ENCODE results near the gene NBPF1. TPM values are rescaled to one million over a fixed set of nuclear protein-coding genes. Genes with fewer than 3 reads are reported as not detected.
"Not testable (repeated sequence)": the region's sequence is repeated elsewhere in the genome, so short reads cannot be mapped to it uniquely, and the experiment has no call there.

Gene NBPF1
- total RNA-seq, 1 experiment from 2014 or later: 27.7 TPM

DNA sequence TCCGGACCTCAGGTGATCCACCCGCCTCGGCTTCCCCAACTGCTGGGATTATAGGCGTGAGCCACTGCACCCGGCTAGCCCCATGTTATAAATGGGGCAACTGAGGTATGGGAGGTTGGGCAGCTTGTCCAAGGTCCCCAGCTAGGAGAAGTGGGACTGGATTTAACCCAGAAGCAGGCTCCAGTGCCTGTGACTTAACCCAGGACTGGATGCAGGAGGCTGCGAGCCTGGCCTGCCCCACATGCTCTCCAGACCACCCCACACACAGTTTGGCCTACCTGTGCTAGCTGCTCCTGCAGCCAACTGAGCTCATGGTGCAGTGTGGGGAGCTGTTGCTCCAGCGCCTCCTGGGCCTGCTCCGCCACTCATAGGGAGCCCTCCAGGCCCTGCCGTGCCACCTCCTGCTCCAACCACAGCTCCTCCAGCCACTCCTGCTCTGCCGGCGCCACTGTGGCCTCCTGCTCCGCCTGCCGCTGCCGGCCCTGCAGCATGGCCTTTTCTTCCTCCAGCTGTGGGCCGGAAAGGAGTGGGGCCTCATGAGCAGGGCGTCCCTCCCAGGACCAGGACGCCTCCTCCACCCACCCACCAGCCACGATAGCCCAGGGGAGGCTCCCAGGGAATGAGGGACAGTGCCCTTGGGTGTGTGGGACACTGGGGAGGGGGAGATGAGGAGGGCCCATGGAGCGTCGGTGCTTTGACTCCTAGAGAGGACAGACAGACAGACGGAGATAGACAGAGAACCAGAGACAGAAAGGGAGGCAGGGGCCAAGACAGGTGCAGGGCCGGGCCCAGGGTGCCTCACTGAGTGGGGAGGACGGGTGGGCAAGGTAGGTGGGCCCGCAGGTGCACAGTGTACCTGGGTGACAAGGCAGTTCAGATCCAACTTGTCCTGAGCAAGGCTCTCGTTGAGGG is 12.4 kb upstream of the NBPF1 start:
- Histone ChIP-seq H3K4me2 (ENCODE audit: insufficient read depth, insufficient read length, low read length) (no peak overlapping the region), H3K79me2 (ENCODE audit: insufficient read depth, low read length) (no peaks in the 10 kb centered on the region), H3K4me1 (ENCODE audit: insufficient read depth, low read length) (no peaks in the 10 kb centered on the region), H2BK20ac (ENCODE audit: low read depth, low read length, poor library complexity, severe bottlenecking) (no peak overlapping the region), H3K23me2 (ENCODE audit: insufficient read length, low read depth, low read length, poor library complexity, severe bottlenecking) (no peaks in the 10 kb centered on the region), H3K9ac (ENCODE audit: extremely low read depth, insufficient read length, low read length) (no peak overlapping the region), H2BK12ac (ENCODE audit: insufficient read length, low read depth, low read length) (no peak overlapping the region), H4K8ac (replicated peaks; ENCODE audit: insufficient read length, low read depth, low read length) (no peak overlapping the region), H2BK120ac (ENCODE audit: low read depth, low read length, poor library complexity, severe bottlenecking) (no peak overlapping the region), H2AFZ (ENCODE audit: low read length) (no peak overlapping the region), H3K9me3 (ENCODE audit: control insufficient read depth, low read depth, low read length) (no peaks in the 10 kb centered on the region), H3K23ac (ENCODE audit: insufficient read length, low read depth, low read length) (no peak overlapping the region), H3K27ac (ENCODE audit: insufficient read length, low read depth, low read length) (no peak overlapping the region), H4K20me1 (ENCODE audit: control insufficient read depth, insufficient read depth, insufficient read length) (no peaks in the 10 kb centered on the region), H4K5ac (ENCODE audit: insufficient read length, low read depth, low read length) (no peak overlapping the region), H3K27me3 (ENCODE audit: insufficient read depth, low read length) (no peaks in the 10 kb centered on the region), H2BK5ac (ENCODE audit: insufficient read length, low read length) (no peak overlapping the region), H3K4ac (ENCODE audit: low read depth, low read length) (no peak overlapping the region), H3K56ac (ENCODE audit: insufficient read length, low read depth, low read length) (no peak overlapping the region), H3T11ph (ENCODE audit: low read length) (no peak overlapping the region), H4K91ac (ENCODE audit: insufficient read length, low read depth, low read length) (no peak overlapping the region), H2AK5ac (ENCODE audit: insufficient read length, low read length) (no peak overlapping the region), H3K79me1 (ENCODE audit: insufficient read depth, low read depth, low read length, poor library complexity, severe bottlenecking) (no peaks in the 10 kb centered on the region), H2BK15ac (ENCODE audit: low read depth, low read length) (no peak overlapping the region), H3K14ac (ENCODE audit: insufficient read depth, low read length) (no peak overlapping the region; the same call in 1 of the 2 replicates), H3K18ac (ENCODE audit: insufficient read length, low read depth, low read length) (no peak overlapping the region)
- TF ChIP-seq, protein P1, sequence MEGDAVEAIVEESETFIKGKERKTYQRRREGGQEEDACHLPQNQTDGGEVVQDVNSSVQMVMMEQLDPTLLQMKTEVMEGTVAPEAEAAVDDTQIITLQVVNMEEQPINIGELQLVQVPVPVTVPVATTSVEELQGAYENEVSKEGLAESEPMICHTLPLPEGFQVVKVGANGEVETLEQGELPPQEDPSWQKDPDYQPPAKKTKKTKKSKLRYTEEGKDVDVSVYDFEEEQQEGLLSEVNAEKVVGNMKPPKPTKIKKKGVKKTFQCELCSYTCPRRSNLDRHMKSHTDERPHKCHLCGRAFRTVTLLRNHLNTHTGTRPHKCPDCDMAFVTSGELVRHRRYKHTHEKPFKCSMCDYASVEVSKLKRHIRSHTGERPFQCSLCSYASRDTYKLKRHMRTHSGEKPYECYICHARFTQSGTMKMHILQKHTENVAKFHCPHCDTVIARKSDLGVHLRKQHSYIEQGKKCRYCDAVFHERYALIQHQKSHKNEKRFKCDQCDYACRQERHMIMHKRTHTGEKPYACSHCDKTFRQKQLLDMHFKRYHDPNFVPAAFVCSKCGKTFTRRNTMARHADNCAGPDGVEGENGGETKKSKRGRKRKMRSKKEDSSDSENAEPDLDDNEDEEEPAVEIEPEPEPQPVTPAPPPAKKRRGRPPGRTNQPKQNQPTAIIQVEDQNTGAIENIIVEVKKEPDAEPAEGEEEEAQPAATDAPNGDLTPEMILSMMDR (conservative IDR thresholded peaks at IDR 0.05): no peak
- Mint-ChIP-seq H3K4me3 (no peak overlapping the region), H3K27ac (peak overlapping the region in 2 of 3 experiments; percentile 1 to 6; a peak in 4 of 7 replicates), H3K27me3 (ENCODE audit: low read depth) (no peaks in the 10 kb centered on the region), H3K36me3 (ENCODE audit: insufficient read depth in 1 of 3, low read depth in 3 of 3) (peaks cover 22 to 52% (median 46%) of the 10 kb centered on the region in 3 experiments), H3K9me3 (no peaks in the 10 kb centered on the region; a peak in 1 of 5 replicates), H3K4me1 (no peaks in the 10 kb centered on the region; a peak in 1 of 4 replicates)
- DNase-seq: peak; percentile 62
- no CpG with 5 or more reads among the region's 25 CpGs for WGBS (ENCODE audit: extremely low coverage, insufficient read length, low lambda C conversion rate)

DNA sequence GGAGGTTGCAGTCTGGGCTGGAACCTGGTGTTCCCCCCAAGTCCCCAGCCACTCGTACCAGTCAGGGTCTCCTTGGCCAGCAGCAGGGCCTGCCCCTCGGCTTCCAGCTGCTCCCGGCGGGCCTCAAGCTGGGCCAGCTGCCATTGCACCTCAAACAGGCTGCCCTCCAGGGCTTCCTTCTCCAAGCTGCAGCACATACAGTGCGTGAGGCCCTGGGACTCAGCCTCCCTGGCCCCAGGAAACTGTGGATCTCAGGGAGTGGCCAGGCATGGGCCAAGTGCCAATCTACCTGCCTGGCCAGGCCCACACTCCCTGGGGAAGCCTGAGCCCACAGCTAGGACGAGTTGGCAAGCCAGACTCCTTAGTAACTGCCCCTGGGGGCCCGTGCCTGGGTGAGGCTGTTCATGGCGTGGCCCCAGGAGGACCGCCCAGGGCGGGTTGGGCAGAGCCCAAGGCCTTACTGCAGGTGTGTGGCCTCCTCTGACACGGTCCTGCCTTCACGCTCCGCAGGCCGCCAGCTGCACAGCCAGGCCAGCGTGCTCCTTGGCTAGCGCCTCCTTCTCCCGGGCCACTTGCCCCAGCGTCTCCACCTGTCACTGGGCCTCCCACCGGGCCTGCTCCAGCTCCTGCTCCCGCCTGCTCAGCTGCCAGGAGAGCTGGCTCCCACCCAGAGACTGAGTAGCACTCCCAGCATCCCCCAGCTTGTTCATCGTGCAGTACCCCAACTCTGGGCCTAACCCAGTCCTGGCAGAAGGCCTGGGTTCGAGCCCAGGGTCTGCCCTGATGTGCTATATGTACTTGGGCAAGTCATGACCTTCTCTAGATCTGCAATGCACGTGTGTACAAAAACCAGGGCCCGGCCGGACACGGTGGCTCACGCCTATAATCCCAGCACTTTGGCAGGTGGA is 10.7 kb upstream of the NBPF1 start:
- not testable (repeated sequence) for H3K4ac ChIP-seq (ENCODE audit: low read depth, low read length); H3K27ac ChIP-seq (ENCODE audit: insufficient read length, low read depth, low read length); H4K91ac ChIP-seq (ENCODE audit: insufficient read length, low read depth, low read length); H3K56ac ChIP-seq (ENCODE audit: insufficient read length, low read depth, low read length); H3K23me2 ChIP-seq (ENCODE audit: insufficient read length, low read depth, low read length, poor library complexity, severe bottlenecking); H4K5ac ChIP-seq (ENCODE audit: insufficient read length, low read depth, low read length); H2AK5ac ChIP-seq (ENCODE audit: insufficient read length, low read length); H3K9me3 Mint-ChIP-seq; H4K20me1 ChIP-seq (ENCODE audit: control insufficient read depth, insufficient read depth, insufficient read length); H3K4me1 ChIP-seq (ENCODE audit: insufficient read depth, low read length); H3K27me3 ChIP-seq (ENCODE audit: insufficient read depth, low read length); H3K4me2 ChIP-seq (ENCODE audit: insufficient read depth, insufficient read length, low read length); H2BK15ac ChIP-seq (ENCODE audit: low read depth, low read length); H3K14ac ChIP-seq (ENCODE audit: insufficient read depth, low read length); H3K4me3 Mint-ChIP-seq; H3K27ac Mint-ChIP-seq; H3K9me3 ChIP-seq (ENCODE audit: control insufficient read depth, low read depth, low read length); H3K79me2 ChIP-seq (ENCODE audit: insufficient read depth, low read length); H2AFZ ChIP-seq (ENCODE audit: low read length); H2BK120ac ChIP-seq (ENCODE audit: low read depth, low read length, poor library complexity, severe bottlenecking); H2BK12ac ChIP-seq (ENCODE audit: insufficient read length, low read depth, low read length); H2BK5ac ChIP-seq (ENCODE audit: insufficient read length, low read length); H4K8ac ChIP-seq (replicated peaks; ENCODE audit: insufficient read length, low read depth, low read length); H3K79me1 ChIP-seq (ENCODE audit: insufficient read depth, low read depth, low read length, poor library complexity, severe bottlenecking); H3T11ph ChIP-seq (ENCODE audit: low read length); H3K9ac ChIP-seq (ENCODE audit: extremely low read depth, insufficient read length, low read length); H3K4me1 Mint-ChIP-seq; H2BK20ac ChIP-seq (ENCODE audit: low read depth, low read length, poor library complexity, severe bottlenecking); H3K27me3 Mint-ChIP-seq (ENCODE audit: low read depth); H3K23ac ChIP-seq (ENCODE audit: insufficient read length, low read depth, low read length); H3K18ac ChIP-seq (ENCODE audit: insufficient read length, low read depth, low read length)
- no CpG with 5 or more reads among the region's 27 CpGs for WGBS (ENCODE audit: extremely low coverage, insufficient read length, low lambda C conversion rate)
- peak; percentile 57 for DNase-seq
- H3K36me3 Mint-ChIP-seq (ENCODE audit: insufficient read depth in 1 of 3, low read depth in 3 of 3): peaks cover 13 to 37% (median 31%) of the 10 kb centered on the region in 3 experiments
